HepG2 (cell line): ENCODE data around the gene APLF. TPM values are rescaled to one million over a fixed set of nuclear protein-coding genes. Genes with fewer than 3 reads are reported as not detected.
A peak's percentile ranks its signal among the peaks of the same experiment; 100 is the strongest.

Experiments used
- FOXJ3 ChIP-seq: sonication (generic); formaldehyde crosslinking; IDR thresholded peaks from 2 replicates; pipeline ENCODE4 v1.4.0; 2020; ENCODE audit warnings: missing genetic modification reagents, mild to moderate bottlenecking, borderline replicate concordance
- GATAD2A ChIP-seq: IDR thresholded peaks from 2 replicates; pipeline ENCODE4 v1.6.1; 2016
- HMG20A ChIP-seq: IDR thresholded peaks from 2 replicates; pipeline ENCODE4 v1.6.1; 2016; ENCODE audit warnings: borderline replicate concordance
- MAFF ChIP-seq: IDR thresholded peaks from 2 replicates; pipeline ENCODE4 v1.6.1; 2011; ENCODE audit warnings: low read depth, low read length, improper control_type of control experiment
- MTA1 ChIP-seq: sonication (generic); formaldehyde crosslinking; IDR thresholded peaks from 2 replicates; pipeline ENCODE4 v1.4.0; 2020; ENCODE audit warnings: missing genetic modification reagents, mild to moderate bottlenecking, borderline replicate concordance
- NFKBIZ ChIP-seq: IDR thresholded peaks from 2 replicates; pipeline ENCODE4 v1.6.1; 2018; ENCODE audit warnings: missing genetic modification reagents, missing compliant biosample characterization
- NRL ChIP-seq: sonication (generic); formaldehyde crosslinking; IDR thresholded peaks from 2 replicates; pipeline ENCODE4 v1.5.0; 2020; ENCODE audit warnings: missing genetic modification reagents, mild to moderate bottlenecking, moderate library complexity, borderline replicate concordance
- SAFB2 ChIP-seq: sonication (generic); formaldehyde crosslinking; IDR thresholded peaks from 2 replicates; pipeline ENCODE4 v1.5.1; 2020; ENCODE audit warnings: missing genetic modification reagents, low read depth, mild to moderate bottlenecking, borderline replicate concordance
- ZBTB14 ChIP-seq: sonication (generic); formaldehyde crosslinking; IDR thresholded peaks from 2 replicates; pipeline ENCODE4 v1.4.0; 2020; ENCODE audit warnings: missing genetic modification reagents
- ZBTB26 ChIP-seq: IDR thresholded peaks from 2 replicates; pipeline ENCODE4 v1.6.1; 2016; ENCODE audit warnings: missing compliant biosample characterization, missing genetic modification reagents, borderline replicate concordance
- ZNF343 ChIP-seq: sonication (generic); formaldehyde crosslinking; IDR thresholded peaks from 2 replicates; pipeline ENCODE4 v1.4.0; 2020; ENCODE audit warnings: mild to moderate bottlenecking, missing genetic modification reagents
- ZNF414 ChIP-seq: sonication (generic); formaldehyde crosslinking; IDR thresholded peaks from 2 replicates; pipeline ENCODE4 v1.5.0; 2020; ENCODE audit warnings: missing genetic modification reagents
- ZNF569 ChIP-seq: sonication (generic); formaldehyde crosslinking; IDR thresholded peaks from 2 replicates; pipeline ENCODE4 v1.5.0; 2020; ENCODE audit warnings: mild to moderate bottlenecking, missing genetic modification reagents, moderate library complexity, borderline replicate concordance
- ZNF639 ChIP-seq: conservative IDR thresholded peaks from 2 replicates; pipeline ENCODE4 v1.6.1; 2018; ENCODE audit warnings: missing genetic modification reagents
- ZNF703 ChIP-seq: sonication (generic); formaldehyde crosslinking; IDR thresholded peaks from 2 replicates; pipeline ENCODE4 v1.5.1; 2020; ENCODE audit warnings: missing genetic modification reagents, mild to moderate bottlenecking, moderate library complexity, borderline replicate concordance
- ZSCAN21 ChIP-seq: sonication (generic); formaldehyde crosslinking; IDR thresholded peaks from 2 replicates; pipeline ENCODE4 v1.8.0; 2022; ENCODE audit warnings: mild to moderate bottlenecking, missing genetic modification reagents, moderate library complexity, borderline replicate concordance
- polyA plus RNA-seq, 8 experiments: library from polyadenylated mRNA; depleted of rRNA in 3 of 8; stranded (reverse) in 7 of 8; unstranded in 1 of 8; fragments of >200 nt; fragmentation: Illumina TruSeq in 4 of 8; extraction: Trizol in 4 of 8; gene quantifications; 2 replicates each; pipeline versions ENCODE4 v1.2.1 to v1.2.3, GENCODE V29; 2011 to 2016; ENCODE audit warnings: low read depth in 4 of 8, missing spikeins in 1 of 8, mixed read lengths in 1 of 8; ENCODE audit not compliant: insufficient read depth in 1 of 8
- total RNA-seq, 5 experiments: library from RNA; depleted of rRNA; stranded (reverse); fragments of >200 nt; fragmentation: Illumina TruSeq; extraction: Trizol; gene quantifications; 2 replicates each; pipeline ENCODE4 v1.2.3, GENCODE V29; 2016; ENCODE audit warnings: low read depth in 1 of 5
- TF ChIP-seq, protein P1 (sequence below): sonication (generic); formaldehyde crosslinking; IDR thresholded peaks from 2 replicates; pipeline ENCODE4 v1.4.0; 2020; ENCODE audit warnings: mild to moderate bottlenecking, missing genetic modification reagents
- TF ChIP-seq, protein P2 (sequence below): sonication (generic); formaldehyde crosslinking; IDR thresholded peaks from 2 replicates; pipeline ENCODE4 v1.5.0; 2020; ENCODE audit warnings: missing genetic modification reagents, mild to moderate bottlenecking, borderline replicate concordance
- TF ChIP-seq, protein P3 (sequence below): IDR thresholded peaks from 2 replicates; pipeline ENCODE4 v1.6.1; 2016; ENCODE audit warnings: low read depth, borderline replicate concordance
- TF ChIP-seq, protein P4 (sequence below): sonication (generic); formaldehyde crosslinking; IDR thresholded peaks from 2 replicates; pipeline ENCODE4 v1.8.0; 2022; ENCODE audit warnings: mild to moderate bottlenecking, missing genetic modification reagents, moderate library complexity

The APLF gene
- total and polyA plus RNA-seq, 2 of the 13 experiments (the other 11 are each of a cell fraction or from before 2014, with no cell fraction given): 0.45 to 2.2 TPM

DNA sequence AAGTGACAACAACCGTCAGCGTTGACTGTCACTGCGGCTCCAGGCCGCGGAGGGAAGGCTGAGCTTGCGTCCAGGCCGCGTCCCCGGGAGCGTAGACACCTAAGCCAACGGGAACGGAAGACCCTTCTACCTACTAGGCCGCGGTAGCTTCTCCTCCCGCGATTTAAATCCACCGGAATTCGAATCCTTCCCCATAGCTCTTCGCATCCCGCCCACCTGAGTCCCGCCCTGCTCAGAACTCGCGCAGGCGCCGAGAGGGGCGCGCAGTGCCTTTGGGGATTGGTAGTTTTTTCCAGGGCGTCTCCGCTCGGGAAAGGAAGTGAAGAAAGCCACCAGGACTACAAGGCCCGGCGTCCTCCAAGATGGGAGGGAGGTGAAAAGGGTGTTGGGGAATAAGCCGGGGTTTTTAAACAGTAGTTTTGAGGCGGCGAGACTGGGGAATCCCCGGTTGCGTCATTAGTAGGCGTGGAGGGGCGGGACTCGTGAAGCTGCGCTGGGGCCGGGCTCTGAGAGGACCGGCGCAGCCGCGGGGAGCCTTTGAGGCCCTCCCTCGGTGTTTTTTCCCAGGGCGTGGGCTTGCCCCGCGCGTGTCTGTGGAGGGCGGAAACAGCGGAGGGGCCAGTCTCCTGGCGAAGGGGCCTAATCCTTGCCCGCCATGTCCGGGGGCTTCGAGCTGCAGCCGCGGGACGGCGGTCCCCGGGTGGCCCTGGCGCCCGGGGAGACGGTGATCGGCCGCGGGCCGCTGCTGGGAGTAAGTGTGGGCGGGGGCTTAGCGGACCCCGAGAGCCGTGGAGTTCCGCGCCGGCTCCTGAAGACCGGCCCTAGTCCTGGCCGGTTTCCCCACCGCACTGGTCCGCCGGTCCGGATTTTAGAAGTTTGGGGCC, at the start of gene APLF, which contains the start of gene FBXO48 (continued):
- TF ChIP-seq, protein P1, sequence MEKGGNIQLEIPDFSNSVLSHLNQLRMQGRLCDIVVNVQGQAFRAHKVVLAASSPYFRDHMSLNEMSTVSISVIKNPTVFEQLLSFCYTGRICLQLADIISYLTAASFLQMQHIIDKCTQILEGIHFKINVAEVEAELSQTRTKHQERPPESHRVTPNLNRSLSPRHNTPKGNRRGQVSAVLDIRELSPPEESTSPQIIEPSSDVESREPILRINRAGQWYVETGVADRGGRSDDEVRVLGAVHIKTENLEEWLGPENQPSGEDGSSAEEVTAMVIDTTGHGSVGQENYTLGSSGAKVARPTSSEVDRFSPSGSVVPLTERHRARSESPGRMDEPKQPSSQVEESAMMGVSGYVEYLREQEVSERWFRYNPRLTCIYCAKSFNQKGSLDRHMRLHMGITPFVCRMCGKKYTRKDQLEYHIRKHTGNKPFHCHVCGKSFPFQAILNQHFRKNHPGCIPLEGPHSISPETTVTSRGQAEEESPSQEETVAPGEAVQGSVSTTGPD (CRISPR knock-in tag): no peak
- TF ChIP-seq, protein P2, sequence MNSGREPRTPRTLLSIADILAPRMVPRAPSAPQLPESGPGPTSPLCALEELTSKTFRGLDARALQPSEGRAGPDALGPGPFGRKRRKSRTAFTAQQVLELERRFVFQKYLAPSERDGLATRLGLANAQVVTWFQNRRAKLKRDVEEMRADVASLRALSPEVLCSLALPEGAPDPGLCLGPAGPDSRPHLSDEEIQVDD: no peak; the same call in 1 of the 2 replicates
- TF ChIP-seq ZNF569 (no peak), SAFB2 (no peak), ZSCAN21 (CRISPR knock-in tag) (peak; percentile 58), ZBTB26 (CRISPR knock-in tag) (peak; percentile 61; the same call in 1 of the 2 replicates), ZNF639 (CRISPR knock-in tag) (peak; percentile 52; the same call in 1 of the 2 replicates), ZBTB14 (CRISPR knock-in tag) (no peak), ZNF703 (CRISPR knock-in tag) (peak; percentile 59; the same call in 1 of the 2 replicates), MAFF (no peak), NRL (CRISPR knock-in tag) (no peak; the same call in 1 of the 2 replicates), ZNF414 (CRISPR knock-in tag) (peak; percentile 61; the same call in 1 of the 2 replicates), FOXJ3 (CRISPR knock-in tag) (no peak; the same call in 1 of the 2 replicates), NFKBIZ (CRISPR knock-in tag) (peak; percentile 29; the same call in 1 of the 2 replicates), GATAD2A (peak; percentile 83), HMG20A (CRISPR knock-in tag) (peak; percentile 40; the same call in 1 of the 2 replicates), ZNF343 (CRISPR knock-in tag) (0 out of 2 replicates have a peak, but pooled peaks have one; percentile 9), MTA1 (CRISPR knock-in tag) (peak; percentile 89)
- TF ChIP-seq, protein P3, sequence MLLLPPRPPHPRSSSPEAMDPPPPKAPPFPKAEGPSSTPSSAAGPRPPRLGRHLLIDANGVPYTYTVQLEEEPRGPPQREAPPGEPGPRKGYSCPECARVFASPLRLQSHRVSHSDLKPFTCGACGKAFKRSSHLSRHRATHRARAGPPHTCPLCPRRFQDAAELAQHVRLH (CRISPR knock-in tag): peak; percentile 69
- TF ChIP-seq, protein P4, sequence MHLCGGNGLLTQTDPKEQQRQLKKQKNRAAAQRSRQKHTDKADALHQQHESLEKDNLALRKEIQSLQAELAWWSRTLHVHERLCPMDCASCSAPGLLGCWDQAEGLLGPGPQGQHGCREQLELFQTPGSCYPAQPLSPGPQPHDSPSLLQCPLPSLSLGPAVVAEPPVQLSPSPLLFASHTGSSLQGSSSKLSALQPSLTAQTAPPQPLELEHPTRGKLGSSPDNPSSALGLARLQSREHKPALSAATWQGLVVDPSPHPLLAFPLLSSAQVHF: no peak
